ENCODE measurements around the gene CACNB2. TPM values are rescaled to one million over a fixed set of nuclear protein-coding genes. Genes with fewer than 3 reads are reported as not detected.

Gene CACNB2
- total and polyA plus RNA-seq, 2 donors (not counting 3 experiments of a cell fraction or from before 2014, with no cell fraction given) = not detected

- TF ChIP-seq, protein P1, sequence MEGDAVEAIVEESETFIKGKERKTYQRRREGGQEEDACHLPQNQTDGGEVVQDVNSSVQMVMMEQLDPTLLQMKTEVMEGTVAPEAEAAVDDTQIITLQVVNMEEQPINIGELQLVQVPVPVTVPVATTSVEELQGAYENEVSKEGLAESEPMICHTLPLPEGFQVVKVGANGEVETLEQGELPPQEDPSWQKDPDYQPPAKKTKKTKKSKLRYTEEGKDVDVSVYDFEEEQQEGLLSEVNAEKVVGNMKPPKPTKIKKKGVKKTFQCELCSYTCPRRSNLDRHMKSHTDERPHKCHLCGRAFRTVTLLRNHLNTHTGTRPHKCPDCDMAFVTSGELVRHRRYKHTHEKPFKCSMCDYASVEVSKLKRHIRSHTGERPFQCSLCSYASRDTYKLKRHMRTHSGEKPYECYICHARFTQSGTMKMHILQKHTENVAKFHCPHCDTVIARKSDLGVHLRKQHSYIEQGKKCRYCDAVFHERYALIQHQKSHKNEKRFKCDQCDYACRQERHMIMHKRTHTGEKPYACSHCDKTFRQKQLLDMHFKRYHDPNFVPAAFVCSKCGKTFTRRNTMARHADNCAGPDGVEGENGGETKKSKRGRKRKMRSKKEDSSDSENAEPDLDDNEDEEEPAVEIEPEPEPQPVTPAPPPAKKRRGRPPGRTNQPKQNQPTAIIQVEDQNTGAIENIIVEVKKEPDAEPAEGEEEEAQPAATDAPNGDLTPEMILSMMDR (IDR thresholded peaks at IDR 0.05; ENCODE audit: extremely low read depth in 1 of 2, insufficient read depth in 1 of 2, low read depth in 1 of 2, low read length in 2 of 2) = no peak
- TF ChIP-seq POLR2AphosphoS5 (IDR thresholded peaks at IDR 0.05; ENCODE audit: insufficient read depth, low read depth, low read length) = no peak
- no peak for TF ChIP-seq JUN (IDR thresholded peaks at IDR 0.05; ENCODE audit: borderline replicate concordance, insufficient read depth, insufficient read length, low read depth)
- no peak for TF ChIP-seq MYC (IDR thresholded peaks at IDR 0.05; ENCODE audit: low read depth, low read length)
- ChIA-PET POLR2A (no interaction called here), CTCF (interaction anchor here (1.1 kb wide), 1 partner anchor 9 kb away, joined by 3 read pairs; no protein-coding TSS in a partner anchor)
- Histone ChIP-seq H3K36me3 (ENCODE audit: control insufficient read depth in 2 of 2, extremely low read depth in 1 of 2, insufficient read depth in 2 of 2, low read length in 2 of 2) (no peaks in the 10 kb centered on the region), H3K4me3 (replicated peaks in 1 of 3; ENCODE audit: insufficient read depth in 1 of 3, low read depth in 1 of 3, low read length in 3 of 3) (no peak overlapping the region), H3K27ac (ENCODE audit: insufficient read depth, low read depth, low read length) (no peak overlapping the region), H3K9ac (replicated peaks; ENCODE audit: extremely low read depth, insufficient read depth, low read length) (no peak overlapping the region), H3K4me2 (ENCODE audit: insufficient read depth, low read length) (no peak overlapping the region), H4K20me1 (replicated peaks; ENCODE audit: control insufficient read depth, extremely low read depth, insufficient read depth, low read length) (no peaks in the 10 kb centered on the region), H2AFZ (ENCODE audit: low read depth, low read length) (no peak overlapping the region), H3K9me3 (replicated peaks; ENCODE audit: control insufficient read depth, insufficient read depth, low read length) (no peaks in the 10 kb centered on the region), H3K9me1 (replicated peaks; ENCODE audit: control insufficient read depth, extremely low read depth, insufficient read depth, low read length) (no peaks in the 10 kb centered on the region), H3K27me3 (ENCODE audit: control insufficient read depth in 2 of 2, insufficient read depth in 2 of 2, low read length in 2 of 2) (no peaks in the 10 kb centered on the region), H3K79me2 (ENCODE audit: control insufficient read depth, insufficient read depth, low read length) (no peaks in the 10 kb centered on the region), H3K4me1 (ENCODE audit: control insufficient read depth, extremely low read depth, insufficient read depth, low read length) (no peaks in the 10 kb centered on the region)
- FAIRE-seq = no peak
- BruUV-seq (replicated peaks) = no TSS peak
- no peak for DNase-seq (ENCODE audit: low read depth, low spot score)
- intact Hi-C loops (cut with micrococcal nuclease) = no loop called here
- dilution Hi-C loops (cut with MboI; ENCODE audit: extremely low pct_ligation_motif_present, low sequenced_read_pairs) = no loop called here
These were observed 62.6 kb downstream of the CACNB2 start for GRCh38 chr10:18202680-18203460.

- no peak for TF ChIP-seq POLR2AphosphoS5 (IDR thresholded peaks at IDR 0.05; ENCODE audit: insufficient read depth, low read depth, low read length)
- no peak for TF ChIP-seq POLR2A (IDR thresholded peaks at IDR 0.05; ENCODE audit: low read depth, low read length)
- no peak for TF ChIP-seq MYC (IDR thresholded peaks at IDR 0.05; ENCODE audit: low read depth, low read length)
- TF ChIP-seq JUN (IDR thresholded peaks at IDR 0.05; ENCODE audit: borderline replicate concordance, insufficient read depth, insufficient read length, low read depth) = no peak
- TF ChIP-seq, protein P1 (IDR thresholded peaks at IDR 0.05; ENCODE audit: extremely low read depth in 1 of 2, insufficient read depth in 1 of 2, low read depth in 1 of 2, low read length in 2 of 2) = no peak
- TF ChIP-seq EZH2 (IDR thresholded peaks at IDR 0.05; ENCODE audit: borderline replicate concordance, low read depth, low read length, severe bottlenecking) = no peak
- no peak for TF ChIP-seq MAX (IDR thresholded peaks at IDR 0.05; ENCODE audit: insufficient read depth, insufficient read length)
- TF ChIP-seq FOS (IDR thresholded peaks at IDR 0.05; ENCODE audit: borderline replicate concordance, insufficient read depth, low read length) = no peak
- no peak for TF ChIP-seq GATA2 (IDR thresholded peaks at IDR 0.05; ENCODE audit: insufficient read depth, insufficient read length, low read depth, low read length)
- Histone ChIP-seq H2AFZ (ENCODE audit: low read depth, low read length) (no peak overlapping the region), H3K79me2 (ENCODE audit: control insufficient read depth, insufficient read depth, low read length) (no peaks in the 10 kb centered on the region), H3K4me2 (ENCODE audit: insufficient read depth, low read length) (no peak overlapping the region), H3K9ac (replicated peaks; ENCODE audit: extremely low read depth, insufficient read depth, low read length) (no peak overlapping the region), H3K36me3 (ENCODE audit: control insufficient read depth in 2 of 2, extremely low read depth in 1 of 2, insufficient read depth in 2 of 2, low read length in 2 of 2) (no peaks in the 10 kb centered on the region), H3K27me3 (ENCODE audit: control insufficient read depth in 2 of 2, insufficient read depth in 2 of 2, low read length in 2 of 2) (no peaks in the 10 kb centered on the region), H4K20me1 (replicated peaks; ENCODE audit: control insufficient read depth, extremely low read depth, insufficient read depth, low read length) (no peaks in the 10 kb centered on the region), H3K27ac (ENCODE audit: insufficient read depth, low read depth, low read length) (no peak overlapping the region), H3K9me1 (replicated peaks; ENCODE audit: control insufficient read depth, extremely low read depth, insufficient read depth, low read length) (no peaks in the 10 kb centered on the region), H3K9me3 (replicated peaks; ENCODE audit: control insufficient read depth, insufficient read depth, low read length) (no peaks in the 10 kb centered on the region), H3K4me3 (replicated peaks in 1 of 3; ENCODE audit: insufficient read depth in 1 of 3, low read depth in 1 of 3, low read length in 3 of 3) (no peak overlapping the region), H3K4me1 (ENCODE audit: control insufficient read depth, extremely low read depth, insufficient read depth, low read length) (no peaks in the 10 kb centered on the region)
- POLR2A ChIA-PET = no interaction called here
- no peak for FAIRE-seq
- BruUV-seq (replicated peaks) = no TSS peak
- DNase-seq (ENCODE audit: low read depth, low spot score) = no peak
- intact Hi-C loops (cut with micrococcal nuclease) = no loop called here
- dilution Hi-C loops (cut with MboI; ENCODE audit: extremely low pct_ligation_motif_present, low sequenced_read_pairs) = no loop called here
- CTCF ChIA-PET = interaction anchor here (1.1 kb wide), 1 partner anchor 9 kb away, joined by 3 read pairs; no protein-coding TSS in a partner anchor
These were observed 63.2 kb downstream of the CACNB2 start for GRCh38 chr10:18203471-18203870.

All from endothelial cell of umbilical vein (primary cell).